ENCODE measurements around the gene HPD. TPM values are rescaled to one million over a fixed set of nuclear protein-coding genes. Genes with fewer than 3 reads are reported as not detected.

The HPD gene
- total and polyA plus RNA-seq, 2 of the 4 experiments (the other 2 are of a cell fraction) = 0.15 to 0.18 TPM

GRCh38 chr12:121796855-121797751, 61.6 kb downstream of the HPD start:
- H4K5ac ChIP-seq (ENCODE audit: low read depth, low read length) = no peak overlapping the region; the same call in 1 of the 2 replicates
- peak overlapping the region; percentile 97 for H2AK5ac ChIP-seq (ENCODE audit: low read depth, low read length)
- CTCF ChIA-PET = interaction anchor here (0.6 to 2.3 kb wide), 3 partner anchors 15 to 115 kb away, joined by 3 to 8 read pairs (median 4); no protein-coding TSS in a partner anchor
- in situ Hi-C loops (cut with MboI; ENCODE audit: low sequenced_read_pairs) (no loop called here), intact Hi-C loops (cut with micrococcal nuclease) (loop anchor here (5.0 to 10.0 kb wide), 2 partner anchors 225 to 242 kb away; partner anchors contain the start of gene BCL7A), dilution Hi-C loops (cut with HindIII; ENCODE audit: low sequenced_read_pairs, unreplicated experiment) (no loop called here)
- peak overlapping the region; percentile 87 for H2AFZ ChIP-seq (replicated peaks; ENCODE audit: low read length, poor library complexity)
- peaks cover 4% of the 10 kb centered on the region; the same call in 1 of the 2 replicates for H3K9me1 ChIP-seq (ENCODE audit: insufficient read depth, low read length)
- H4K20me1 ChIP-seq (ENCODE audit: insufficient read depth, low read length) = peaks cover 11% of the 10 kb centered on the region
- H3K14ac ChIP-seq (replicated peaks; ENCODE audit: low read depth, low read length) = peak overlapping the region; percentile 78
- BruUV-seq (replicated peaks) = no TSS peak
- peak overlapping the region; percentile 95 for H2AK9ac ChIP-seq (replicated peaks; ENCODE audit: low read depth, low read length, poor library complexity)
- H3K36me3 ChIP-seq (ENCODE audit: control insufficient read depth, insufficient read depth, low read length) = peaks cover 9% of the 10 kb centered on the region; the same call in 1 of the 2 replicates
- H3K79me1 ChIP-seq (ENCODE audit: low read depth in 1 of 2, low read length in 2 of 2) = peaks cover 6 to 57% of the 10 kb centered on the region in 2 experiments; a peak in 3 of 4 replicates
- H2BK15ac ChIP-seq (ENCODE audit: low read depth, low read length) = peak overlapping the region; percentile 17; the same call in 1 of the 3 replicates
- H4K91ac ChIP-seq (ENCODE audit: insufficient read depth, low read depth, low read length) = peak overlapping the region; percentile 91
- peak overlapping the region; percentile 13; the same call in 1 of the 2 replicates for H3K4me3 ChIP-seq (ENCODE audit: insufficient read depth, low read depth, low read length)
- peak overlapping the region; percentile 49 for H3K27ac ChIP-seq (ENCODE audit: insufficient read depth, low read length)
- TF ChIP-seq BHLHE40 (IDR thresholded peaks at IDR 0.05; ENCODE audit: low read depth, low read length) (0 out of 2 replicates have a peak, but pooled peaks have one; percentile 11), SMC3 (IDR thresholded peaks at IDR 0.05; ENCODE audit: low read depth, low read length) (peak; percentile 19; the same call in 1 of the 2 replicates), CTCF (conservative IDR thresholded peaks at IDR 0.05; ENCODE audit: low read depth, low read length) (peak; percentile 34), MAZ (IDR thresholded peaks at IDR 0.05; ENCODE audit: borderline replicate concordance, low read depth, low read length) (peak; percentile 49; the same call in 1 of the 2 replicates), MXI1 (IDR thresholded peaks at IDR 0.05; ENCODE audit: borderline replicate concordance, low read depth, low read length) (peak; percentile 73), RAD21 (IDR thresholded peaks at IDR 0.05; ENCODE audit: low read length) (peak; percentile 31), FOS (IDR thresholded peaks at IDR 0.05; ENCODE audit: low read depth, low read length) (no peak), RFX5 (IDR thresholded peaks at IDR 0.05; ENCODE audit: low read depth, low read length) (no peak)
- TF ChIP-seq, protein P1, sequence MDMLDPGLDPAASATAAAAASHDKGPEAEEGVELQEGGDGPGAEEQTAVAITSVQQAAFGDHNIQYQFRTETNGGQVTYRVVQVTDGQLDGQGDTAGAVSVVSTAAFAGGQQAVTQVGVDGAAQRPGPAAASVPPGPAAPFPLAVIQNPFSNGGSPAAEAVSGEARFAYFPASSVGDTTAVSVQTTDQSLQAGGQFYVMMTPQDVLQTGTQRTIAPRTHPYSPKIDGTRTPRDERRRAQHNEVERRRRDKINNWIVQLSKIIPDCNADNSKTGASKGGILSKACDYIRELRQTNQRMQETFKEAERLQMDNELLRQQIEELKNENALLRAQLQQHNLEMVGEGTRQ (IDR thresholded peaks at IDR 0.05; ENCODE audit: low read depth, low read length) = no peak
- peak overlapping the region; percentile 10; the same call in 1 of the 2 replicates for H2BK120ac ChIP-seq (ENCODE audit: low read depth, low read length)
- H3K4me2 ChIP-seq (ENCODE audit: low read depth, low read length) = peak overlapping the region; percentile 88
- no peak overlapping the region for H2BK20ac ChIP-seq (ENCODE audit: low read depth, low read length)
- no peak overlapping the region for H3K18ac ChIP-seq (ENCODE audit: low read depth, low read length)
- H3K4ac ChIP-seq (ENCODE audit: low read depth, low read length) = peak overlapping the region; percentile 77
- WGBS, 2 experiments (ENCODE audit: extremely low coverage in 2 of 2, insufficient read length in 1 of 2) = 16% methylated on average over 16 of the region's 39 CpGs; no CpG with 5 or more reads in 1 of the 2 experiments
- ATAC-seq (ENCODE audit: low read depth) (peak; percentile 28), DNase-seq (peak; percentile 83)
- peaks cover 34% of the 10 kb centered on the region for H3K4me1 ChIP-seq (ENCODE audit: control insufficient read depth, insufficient read depth, low read length)
- H3K56ac ChIP-seq (ENCODE audit: extremely low read depth, insufficient read depth, low read length) = peak overlapping the region; percentile 30; the same call in 1 of the 2 replicates
- H4K8ac ChIP-seq (ENCODE audit: low read depth in 2 of 2, low read length in 2 of 2) = peak overlapping the region; percentile 22 to 67; a peak in 2 of 4 replicates
- POLR2A ChIA-PET (ENCODE audit: unreplicated experiment) = interaction anchor here (0.6 kb wide), 2 partner anchors 15 to 67 kb away, joined by 5 read pairs; no protein-coding TSS in a partner anchor
- peak overlapping the region; percentile 30 for H3K23ac ChIP-seq (ENCODE audit: low read depth, low read length)
- no peaks in the 10 kb centered on the region for H3K9me3 ChIP-seq (ENCODE audit: control insufficient read depth, insufficient read depth, low read length)
- H2BK5ac ChIP-seq (ENCODE audit: low read depth, low read length, poor library complexity, severe bottlenecking) = peak overlapping the region; percentile 70
- H3K27me3 ChIP-seq (ENCODE audit: control insufficient read depth, insufficient read depth, low read length) = no peaks in the 10 kb centered on the region
- H3K9ac ChIP-seq (ENCODE audit: low read depth, low read length) = peak overlapping the region; percentile 50
